Astrocyte (in vitro differentiated cells and primary cell): ENCODE data around the gene GHRL. TPM values are rescaled to one million over a fixed set of nuclear protein-coding genes. Genes with fewer than 3 reads are reported as not detected.

Source experiments
- DNase-seq: peaks from one replicate; pipeline ENCODE4 v3.0.0-alpha.2; 2010; ENCODE audit warnings: low read depth
- FAIRE-seq: peaks from 2 replicates; lab custom pipeline; 2011; peaks lifted over from hg19 to GRCh38; lab: Jason Lieb, UNC
- H2AFZ ChIP-seq: 2 replicates; pipeline ENCODE4 v1.6.0; 2012; ENCODE audit warnings: low read depth, low read length, inconsistent platforms
- H3K27ac ChIP-seq: 2 replicates; pipeline ENCODE4 v1.5.1; 2011; ENCODE audit warnings: low read depth, low read length, inconsistent platforms
- H3K27me3 ChIP-seq: 2 replicates; pipeline ENCODE4 v1.6.0; 2011; ENCODE audit warnings: low read length, inconsistent platforms; ENCODE audit not compliant: insufficient read depth
- H3K36me3 ChIP-seq: 2 replicates; pipeline ENCODE4 v1.5.1; 2011; ENCODE audit warnings: low read length, inconsistent platforms; ENCODE audit not compliant: insufficient read depth
- H3K4me1 ChIP-seq: 2 replicates; pipeline ENCODE4 v1.5.1; 2011; ENCODE audit warnings: low read length, inconsistent platforms; ENCODE audit not compliant: insufficient read depth
- H3K4me2 ChIP-seq: 2 replicates; pipeline ENCODE4 v1.6.0; 2012; ENCODE audit warnings: low read length, inconsistent platforms
- H3K4me3 ChIP-seq: 2 replicates; pipeline ENCODE4 v1.5.1; 2011; ENCODE audit warnings: low read depth, mild to moderate bottlenecking, low read length, inconsistent platforms; ENCODE audit not compliant: insufficient read depth
- H3K79me2 ChIP-seq: 2 replicates; pipeline ENCODE4 v1.6.0; 2012; ENCODE audit warnings: mild to moderate bottlenecking, low read length, inconsistent platforms; ENCODE audit not compliant: insufficient read depth
- H3K9ac ChIP-seq: 2 replicates; pipeline ENCODE4 v1.6.0; 2012; ENCODE audit warnings: mild to moderate bottlenecking, low read length, inconsistent platforms
- H3K9me3 ChIP-seq: 2 replicates; pipeline ENCODE4 v1.5.1; 2012; ENCODE audit warnings: low read depth, mild to moderate bottlenecking, low read length, inconsistent platforms; ENCODE audit not compliant: insufficient read depth
- H4K20me1 ChIP-seq: 2 replicates; pipeline ENCODE4 v1.6.0; 2012; ENCODE audit warnings: low read length, inconsistent platforms; ENCODE audit not compliant: insufficient read depth
- H3K27ac Mint-ChIP-seq: one replicate; pipeline ENCODE4 v1.8.0; 2021; ENCODE audit warnings: mild to moderate bottlenecking, mixed read lengths; ENCODE audit not compliant: unreplicated experiment
- H3K27me3 Mint-ChIP-seq: one replicate; pipeline ENCODE4 v1.8.0; 2021; ENCODE audit warnings: low read depth, mixed read lengths; ENCODE audit not compliant: unreplicated experiment
- H3K36me3 Mint-ChIP-seq: one replicate; pipeline ENCODE4 v1.8.0; 2021; ENCODE audit warnings: low read depth, mixed read lengths; ENCODE audit not compliant: unreplicated experiment
- H3K4me1 Mint-ChIP-seq: one replicate; pipeline ENCODE4 v1.8.0; 2021; ENCODE audit warnings: low read depth, mixed read lengths; ENCODE audit not compliant: unreplicated experiment
- H3K4me3 Mint-ChIP-seq: one replicate; pipeline ENCODE4 v1.8.0; 2021; ENCODE audit warnings: mild to moderate bottlenecking, moderate library complexity, mixed read lengths; ENCODE audit not compliant: unreplicated experiment
- H3K9me3 Mint-ChIP-seq: one replicate; pipeline ENCODE4 v1.8.0; 2021; ENCODE audit warnings: mild to moderate bottlenecking, mixed read lengths; ENCODE audit not compliant: unreplicated experiment
- EZH2 ChIP-seq: IDR thresholded peaks from 2 replicates; pipeline ENCODE4 v1.6.1; 2012; ENCODE audit warnings: mild to moderate bottlenecking, low read length, inconsistent platforms; ENCODE audit not compliant: insufficient read depth
- total RNA-seq: library from RNA; stranded (reverse); gene quantifications from 2 replicates; pipeline ENCODE4 v1.2.1, GENCODE V29; 2021
- TF ChIP-seq, protein P1 (sequence below): IDR thresholded peaks from 2 replicates; pipeline ENCODE4 v1.5.1; 2011; ENCODE audit warnings: low read depth, mild to moderate bottlenecking, inconsistent platforms, low read length, moderate library complexity; ENCODE audit not compliant: insufficient read depth

The GHRL gene
- total RNA-seq, 1 donor from 2014 or later = not detected

DNA sequence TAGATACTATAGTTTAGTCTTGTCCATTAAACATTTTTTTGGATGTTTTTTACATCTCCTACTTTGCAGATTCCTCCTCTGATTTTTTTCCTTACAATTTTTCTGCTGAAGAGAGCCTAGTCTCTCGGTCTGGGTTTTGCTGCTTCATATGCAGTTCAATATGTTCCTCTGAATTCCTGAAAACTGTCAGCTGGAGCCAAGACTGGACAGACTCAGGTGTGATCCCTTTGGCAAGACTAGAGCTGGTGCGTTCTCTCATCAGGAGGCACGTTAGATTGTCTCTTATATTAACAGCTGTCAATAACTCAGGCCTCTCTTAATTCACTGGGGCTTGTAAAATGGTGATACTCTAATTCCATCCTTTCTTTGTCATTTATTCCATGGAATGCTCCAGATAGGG lies 13.4 kb upstream of the GHRL start:
- Mint-ChIP-seq H3K9me3 (no peaks in the 10 kb centered on the region), H3K4me3 (no peak overlapping the region), H3K27ac (no peak overlapping the region), H3K27me3 (no peaks in the 10 kb centered on the region), H3K36me3 (peaks cover 27% of the 10 kb centered on the region), H3K4me1 (peaks cover 11% of the 10 kb centered on the region)
- Histone ChIP-seq H4K20me1 (peaks cover 84% of the 10 kb centered on the region), H3K9me3 (no peaks in the 10 kb centered on the region), H3K4me2 (no peak overlapping the region), H3K9ac (no peak overlapping the region), H3K36me3 (peaks cover 78% of the 10 kb centered on the region), H2AFZ (no peak overlapping the region), H3K4me3 (no peak overlapping the region), H3K27me3 (no peaks in the 10 kb centered on the region), H3K27ac (no peak overlapping the region), H3K79me2 (peaks cover 12% of the 10 kb centered on the region), H3K4me1 (peaks cover 5% of the 10 kb centered on the region)
- FAIRE-seq = no peak
- no peak for TF ChIP-seq EZH2
- TF ChIP-seq, protein P1, sequence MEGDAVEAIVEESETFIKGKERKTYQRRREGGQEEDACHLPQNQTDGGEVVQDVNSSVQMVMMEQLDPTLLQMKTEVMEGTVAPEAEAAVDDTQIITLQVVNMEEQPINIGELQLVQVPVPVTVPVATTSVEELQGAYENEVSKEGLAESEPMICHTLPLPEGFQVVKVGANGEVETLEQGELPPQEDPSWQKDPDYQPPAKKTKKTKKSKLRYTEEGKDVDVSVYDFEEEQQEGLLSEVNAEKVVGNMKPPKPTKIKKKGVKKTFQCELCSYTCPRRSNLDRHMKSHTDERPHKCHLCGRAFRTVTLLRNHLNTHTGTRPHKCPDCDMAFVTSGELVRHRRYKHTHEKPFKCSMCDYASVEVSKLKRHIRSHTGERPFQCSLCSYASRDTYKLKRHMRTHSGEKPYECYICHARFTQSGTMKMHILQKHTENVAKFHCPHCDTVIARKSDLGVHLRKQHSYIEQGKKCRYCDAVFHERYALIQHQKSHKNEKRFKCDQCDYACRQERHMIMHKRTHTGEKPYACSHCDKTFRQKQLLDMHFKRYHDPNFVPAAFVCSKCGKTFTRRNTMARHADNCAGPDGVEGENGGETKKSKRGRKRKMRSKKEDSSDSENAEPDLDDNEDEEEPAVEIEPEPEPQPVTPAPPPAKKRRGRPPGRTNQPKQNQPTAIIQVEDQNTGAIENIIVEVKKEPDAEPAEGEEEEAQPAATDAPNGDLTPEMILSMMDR = no peak
- no peak for DNase-seq

DNA sequence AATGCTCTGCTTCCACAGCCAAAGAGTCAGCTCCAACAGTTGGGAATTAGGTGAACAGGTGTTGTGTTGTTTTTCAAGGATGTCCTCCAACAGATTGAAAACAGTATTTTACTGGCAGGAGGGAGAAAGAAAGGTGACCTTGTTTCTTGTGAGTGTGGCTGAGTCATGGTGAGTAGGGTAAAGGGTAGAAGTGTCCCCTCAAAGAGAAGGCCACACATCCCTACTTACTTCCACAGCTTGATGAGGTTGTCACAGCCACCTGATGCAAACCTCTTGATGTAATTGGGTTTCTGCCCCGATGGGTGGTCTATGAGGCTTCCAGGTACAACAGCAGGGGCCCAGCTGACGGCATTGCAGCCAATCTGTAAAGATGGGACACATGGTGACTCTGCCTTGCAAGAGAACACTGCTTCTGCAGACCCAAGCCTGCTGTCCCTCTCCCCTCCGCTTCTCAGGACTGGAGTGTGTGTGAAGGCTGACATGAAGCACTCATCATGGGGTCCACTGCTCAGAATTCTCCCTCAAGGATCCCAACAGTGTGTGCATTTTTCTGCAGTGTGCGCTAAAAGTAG lies 12.7 kb upstream of the GHRL start:
- H3K27me3 ChIP-seq = no peaks in the 10 kb centered on the region
- no peaks in the 10 kb centered on the region for H3K9me3 Mint-ChIP-seq
- peaks cover 8% of the 10 kb centered on the region for H3K4me1 Mint-ChIP-seq
- H3K27me3 Mint-ChIP-seq = no peaks in the 10 kb centered on the region
- H3K4me1 ChIP-seq = peaks cover 5% of the 10 kb centered on the region
- peaks cover 78% of the 10 kb centered on the region for H3K36me3 ChIP-seq
- H3K9me3 ChIP-seq = no peaks in the 10 kb centered on the region
- no peak overlapping the region for H2AFZ ChIP-seq
- TF ChIP-seq, protein P1 = no peak
- no peak for TF ChIP-seq EZH2
- FAIRE-seq (no peak), DNase-seq (no peak)
- no peak overlapping the region for H3K27ac Mint-ChIP-seq
- H3K4me3 Mint-ChIP-seq = no peak overlapping the region
- peaks cover 24% of the 10 kb centered on the region for H3K36me3 Mint-ChIP-seq
- no peak overlapping the region for H3K4me3 ChIP-seq
- peaks cover 12% of the 10 kb centered on the region for H3K79me2 ChIP-seq
- no peak overlapping the region for H3K9ac ChIP-seq
- peaks cover 84% of the 10 kb centered on the region for H4K20me1 ChIP-seq
- H3K4me2 ChIP-seq = no peak overlapping the region
- H3K27ac ChIP-seq = no peak overlapping the region

DNA sequence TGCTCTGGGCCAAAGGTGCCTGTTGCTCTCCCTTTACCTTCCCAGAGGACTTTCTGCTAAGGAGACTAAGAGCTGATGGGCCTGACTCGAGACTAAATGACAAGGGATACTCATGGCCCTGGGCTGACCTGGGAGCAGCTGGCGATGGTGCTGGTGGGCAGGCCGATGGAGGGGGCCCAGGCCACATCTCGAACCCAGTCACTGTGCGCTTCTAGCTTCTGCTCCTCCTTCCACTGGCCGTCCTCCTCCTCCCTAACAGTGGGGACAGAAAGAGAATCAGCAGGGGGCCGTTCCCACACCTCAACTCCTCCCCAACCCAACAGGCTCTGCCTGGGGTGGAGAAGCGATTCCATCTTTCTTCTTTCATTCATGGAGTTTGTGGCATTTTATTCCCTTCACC lies 12.2 kb upstream of the GHRL start:
- peaks cover 5% of the 10 kb centered on the region for H3K4me1 Mint-ChIP-seq
- no peak overlapping the region for H3K9ac ChIP-seq
- FAIRE-seq (no peak), DNase-seq (no peak)
- no peak overlapping the region for H3K4me3 ChIP-seq
- H3K27ac Mint-ChIP-seq = no peak overlapping the region
- peaks cover 84% of the 10 kb centered on the region for H4K20me1 ChIP-seq
- no peak overlapping the region for H3K4me3 Mint-ChIP-seq
- TF ChIP-seq, protein P1 = no peak
- TF ChIP-seq EZH2 = no peak
- H3K36me3 Mint-ChIP-seq = peaks cover 24% of the 10 kb centered on the region
- H3K27me3 Mint-ChIP-seq = no peaks in the 10 kb centered on the region
- peaks cover 81% of the 10 kb centered on the region for H3K36me3 ChIP-seq
- peaks cover 14% of the 10 kb centered on the region for H3K79me2 ChIP-seq
- no peak overlapping the region for H3K27ac ChIP-seq
- H3K4me1 ChIP-seq = peaks cover 3% of the 10 kb centered on the region
- H3K9me3 Mint-ChIP-seq = no peaks in the 10 kb centered on the region
- no peak overlapping the region for H3K4me2 ChIP-seq
- no peak overlapping the region for H2AFZ ChIP-seq
- H3K9me3 ChIP-seq = no peaks in the 10 kb centered on the region
- no peaks in the 10 kb centered on the region for H3K27me3 ChIP-seq
